PC-3 (cell line): ENCODE data around the gene COL13A1.

Experiments used
- EZH2 ChIP-seq: fragments of 300-600 bp; sonication (generic); IDR thresholded peaks from one replicate; pipeline ENCODE4 v1.6.1; 2017; ENCODE audit warnings: antibody characterized with exemption, mild to moderate bottlenecking, low read length; ENCODE audit not compliant: unreplicated experiment
- TF ChIP-seq, protein P1 (sequence below): fragments of 300-600 bp; sonication (generic); conservative IDR thresholded peaks from 2 replicates; pipeline ENCODE4 v1.5.1; 2017; ENCODE audit warnings: antibody characterized with exemption, low read depth, mild to moderate bottlenecking, low read length

DNA sequence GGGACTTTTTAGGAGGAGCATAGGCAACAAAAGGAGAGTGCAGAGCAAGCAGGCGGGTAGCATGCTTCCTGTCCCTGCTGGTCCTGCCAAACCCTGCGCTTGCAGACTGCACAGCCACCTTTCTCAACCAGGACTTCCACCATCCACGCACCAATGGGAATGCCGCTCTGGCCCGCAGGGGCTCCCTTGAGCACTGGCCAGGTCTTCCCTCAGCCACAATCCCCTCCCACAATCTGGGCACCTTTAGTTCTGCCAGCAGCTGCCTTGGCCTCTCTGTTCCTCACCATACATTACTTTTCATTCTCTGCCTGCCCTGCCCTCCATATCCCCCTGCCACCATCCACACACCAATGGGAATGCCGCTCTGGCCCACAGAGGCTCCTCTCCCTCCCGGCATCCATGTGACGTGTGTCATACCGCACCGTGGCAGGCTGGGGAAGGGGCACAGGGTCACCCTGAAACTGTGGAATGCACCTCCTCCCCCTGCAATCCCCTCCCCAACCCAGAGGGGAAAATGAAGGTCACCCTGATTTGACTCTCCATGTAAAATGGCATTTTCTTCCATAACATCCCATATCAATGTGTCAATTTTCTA lies 153.6 kb downstream of the COL13A1 start:
- TF ChIP-seq, protein P1, sequence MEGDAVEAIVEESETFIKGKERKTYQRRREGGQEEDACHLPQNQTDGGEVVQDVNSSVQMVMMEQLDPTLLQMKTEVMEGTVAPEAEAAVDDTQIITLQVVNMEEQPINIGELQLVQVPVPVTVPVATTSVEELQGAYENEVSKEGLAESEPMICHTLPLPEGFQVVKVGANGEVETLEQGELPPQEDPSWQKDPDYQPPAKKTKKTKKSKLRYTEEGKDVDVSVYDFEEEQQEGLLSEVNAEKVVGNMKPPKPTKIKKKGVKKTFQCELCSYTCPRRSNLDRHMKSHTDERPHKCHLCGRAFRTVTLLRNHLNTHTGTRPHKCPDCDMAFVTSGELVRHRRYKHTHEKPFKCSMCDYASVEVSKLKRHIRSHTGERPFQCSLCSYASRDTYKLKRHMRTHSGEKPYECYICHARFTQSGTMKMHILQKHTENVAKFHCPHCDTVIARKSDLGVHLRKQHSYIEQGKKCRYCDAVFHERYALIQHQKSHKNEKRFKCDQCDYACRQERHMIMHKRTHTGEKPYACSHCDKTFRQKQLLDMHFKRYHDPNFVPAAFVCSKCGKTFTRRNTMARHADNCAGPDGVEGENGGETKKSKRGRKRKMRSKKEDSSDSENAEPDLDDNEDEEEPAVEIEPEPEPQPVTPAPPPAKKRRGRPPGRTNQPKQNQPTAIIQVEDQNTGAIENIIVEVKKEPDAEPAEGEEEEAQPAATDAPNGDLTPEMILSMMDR: no peak
- no peak for TF ChIP-seq EZH2
